HepG2 (cell line): ENCODE data around the gene RHBDD1. TPM values are rescaled to one million over a fixed set of nuclear protein-coding genes. Genes with fewer than 3 reads are reported as not detected.

Experiments used
- ATAC-seq: fragments of 200-7000 bp; cut with Tn5 transposase; 3 replicates; pipeline ENCODE4 v1.9.1; 2020; ENCODE audit warnings: mild to moderate bottlenecking, moderate library complexity
- BruUV-seq: library from RNA; stranded (reverse); fragments of 400-500 nt; replicated peaks from 2 replicates; lab custom pipeline; 2021; lab: Mats Ljungman, UMichigan
- CTCF ChIA-PET: fragments of 300-600 bp; formaldehyde crosslinking; extraction: SDS; loops from one replicate; lab custom pipeline; 2021; ENCODE audit warnings: low total read pairs, inconsistent platforms, low intra/inter-chr PET ratio; lab: Yijun Ruan, JAX
- POLR2A ChIA-PET: fragments of 350-600 bp; sonication (Branson Sonifier 250); formaldehyde crosslinking; loops from one replicate; lab custom pipeline; 2020; ENCODE audit warnings: antibody characterized with exemption, inconsistent platforms; lab: Yijun Ruan, JAX
- DNase-seq: peaks from one replicate; pipeline ENCODE4 v3.0.0-alpha.2; 2015; ENCODE audit warnings: low spot score
- FAIRE-seq: peaks from 3 replicates; lab custom pipeline; 2011; peaks lifted over from hg19 to GRCh38; lab: Jason Lieb, UNC
- H2AFZ ChIP-seq: one replicate; pipeline ENCODE4 v1.6.1; 2011; ENCODE audit warnings: low read length, inconsistent platforms
- H3K27ac ChIP-seq: fragments of 300-600 bp; 3 replicates; pipeline ENCODE4 v1.8.0; 2011; ENCODE audit warnings: mixed run types, mild to moderate bottlenecking, mixed read lengths, low read length, inconsistent platforms; ENCODE audit not compliant: insufficient read depth; ENCODE audit errors: extremely low read length
- H3K27me3 ChIP-seq, 2 experiments: fragments of 200-600 bp in 1 of 2; 2 replicates in 1 of 2; 3 replicates in 1 of 2; pipeline versions ENCODE4 v1.6.0 to v1.8.0; 2011; ENCODE audit warnings: low read length in 2 of 2, mild to moderate bottlenecking in 2 of 2, moderate library complexity in 2 of 2, inconsistent platforms in 1 of 2; ENCODE audit not compliant: insufficient read depth in 2 of 2, control insufficient read depth in 1 of 2
- H3K36me3 ChIP-seq, 2 experiments: fragments of 200-600 bp in 1 of 2; replicated peaks in 1 of 2; 2 replicates in 1 of 2; 3 replicates in 1 of 2; pipeline versions ENCODE4 v1.5.1 to v1.8.0; 2011; ENCODE audit warnings: low read length in 2 of 2, inconsistent platforms in 1 of 2; ENCODE audit not compliant: insufficient read depth in 2 of 2, control insufficient read depth in 1 of 2
- H3K4me1 ChIP-seq: 2 replicates; pipeline ENCODE4 v1.5.1; 2012; ENCODE audit warnings: low read length, inconsistent platforms; ENCODE audit not compliant: insufficient read depth
- H3K4me2 ChIP-seq: 2 replicates; pipeline ENCODE4 v1.6.0; 2011; ENCODE audit warnings: low read depth, low read length, inconsistent platforms
- H3K4me3 ChIP-seq, 3 experiments: fragments of 200-600 bp in 1 of 3; sonication (generic), shearing (Covaris generic) in 1 of 3; replicated peaks in 1 of 3; 2 replicates each; pipeline ENCODE4 v1.5.1; 2011 to 2016; ENCODE audit warnings: low read length in 3 of 3, inconsistent platforms in 2 of 3, low read depth in 2 of 3, mild to moderate bottlenecking in 2 of 3, control low read depth in 1 of 3, mixed read lengths in 1 of 3; ENCODE audit not compliant: insufficient read depth in 1 of 3
- H3K79me2 ChIP-seq: one replicate; pipeline ENCODE4 v1.6.1; 2011; ENCODE audit warnings: low read length, inconsistent platforms; ENCODE audit not compliant: insufficient read depth
- H3K9ac ChIP-seq: 2 replicates; pipeline ENCODE4 v1.6.0; 2011; ENCODE audit warnings: mild to moderate bottlenecking, low read depth, low read length, inconsistent platforms; ENCODE audit not compliant: insufficient read depth
- H3K9me3 ChIP-seq: 2 replicates; pipeline ENCODE4 v1.5.1; 2012; ENCODE audit warnings: mild to moderate bottlenecking, low read length
- H4K20me1 ChIP-seq: 2 replicates; pipeline ENCODE4 v1.6.0; 2011; ENCODE audit warnings: inconsistent platforms, mild to moderate bottlenecking, low read length, moderate library complexity; ENCODE audit not compliant: insufficient read depth
- DR1 ChIP-seq: sonication (generic); formaldehyde crosslinking; IDR thresholded peaks from 2 replicates; pipeline ENCODE4 v1.8.0; 2021; ENCODE audit warnings: mild to moderate bottlenecking, missing genetic modification reagents, inconsistent platforms
- FOXP1 ChIP-seq, 2 experiments: fragments of 450-650 bp in 1 of 2; IDR thresholded peaks; 2 replicates each; pipeline ENCODE4 v1.6.1; 2017 to 2018; ENCODE audit warnings: antibody characterized with exemption in 1 of 2
- KDM5B ChIP-seq: sonication (generic); formaldehyde crosslinking; IDR thresholded peaks from 2 replicates; pipeline ENCODE4 v1.4.0; 2020; ENCODE audit warnings: missing genetic modification reagents, mild to moderate bottlenecking, borderline replicate concordance
- KMT2A ChIP-seq: sonication (generic); formaldehyde crosslinking; IDR thresholded peaks from 2 replicates; pipeline ENCODE4 v1.4.0; 2020; ENCODE audit warnings: missing genetic modification reagents
- MXD4 ChIP-seq: IDR thresholded peaks from 2 replicates; pipeline ENCODE4 v1.6.1; 2016; ENCODE audit warnings: mild to moderate bottlenecking, missing biosample characterization, missing genetic modification reagents
- SIX1 ChIP-seq: sonication (generic); formaldehyde crosslinking; IDR thresholded peaks from 2 replicates; pipeline ENCODE4 v1.4.0; 2020; ENCODE audit warnings: missing genetic modification reagents, borderline replicate concordance
- TBX2 ChIP-seq: sonication (generic); formaldehyde crosslinking; IDR thresholded peaks from 2 replicates; pipeline ENCODE4 v1.5.0; 2020; ENCODE audit warnings: missing genetic modification reagents, mild to moderate bottlenecking, borderline replicate concordance
- TMF1 ChIP-seq: sonication (generic); formaldehyde crosslinking; IDR thresholded peaks from 2 replicates; pipeline ENCODE4 v1.8.1; 2022; ENCODE audit warnings: low read depth, missing genetic modification reagents
- ZMYM2 ChIP-seq: sonication (generic); formaldehyde crosslinking; IDR thresholded peaks from 2 replicates; pipeline ENCODE4 v1.8.0; 2022; ENCODE audit warnings: mild to moderate bottlenecking, missing genetic modification reagents
- ZNF224 ChIP-seq: sonication (generic); formaldehyde crosslinking; IDR thresholded peaks from 2 replicates; pipeline ENCODE4 v1.5.0; 2020; ENCODE audit warnings: mild to moderate bottlenecking, missing genetic modification reagents
- ZNF432 ChIP-seq: sonication (generic); formaldehyde crosslinking; IDR thresholded peaks from 2 replicates; pipeline ENCODE4 v1.5.0; 2020; ENCODE audit warnings: missing genetic modification reagents, mild to moderate bottlenecking, borderline replicate concordance
- ZNF44 ChIP-seq: sonication (generic); formaldehyde crosslinking; IDR thresholded peaks from 2 replicates; pipeline ENCODE4 v1.5.1; 2020; ENCODE audit warnings: mild to moderate bottlenecking, missing genetic modification reagents
- ZNF577 ChIP-seq: sonication (generic); formaldehyde crosslinking; IDR thresholded peaks from 2 replicates; pipeline ENCODE4 v1.4.0; 2020; ENCODE audit warnings: mild to moderate bottlenecking, low read depth, missing genetic modification reagents, borderline replicate concordance
- ZNF776 ChIP-seq: sonication (generic); formaldehyde crosslinking; IDR thresholded peaks from 2 replicates; pipeline ENCODE4 v1.4.0; 2020; ENCODE audit warnings: mild to moderate bottlenecking, missing genetic modification reagents
- WGBS: methylation state at CpG from one replicate; pipeline ENCODE4 v1.1.6; 2017; ENCODE audit warnings: low lambda C conversion rate; 5-methylcytosine and 5-hydroxymethylcytosine counted together
- in situ Hi-C: cut with HindIII; loops from 2 replicates; pipeline ENCODE4 v1.10.0; 2017; ENCODE audit warnings: low pct_unique_long_range_greater_than_20kb; ENCODE audit not compliant: extremely low pct_ligation_motif_present
- intact Hi-C: fragments of 100-400 bp; cut with micrococcal nuclease; formaldehyde crosslinking; loops from one replicate; pipeline ENCODE4 v1.10.0; 2022; ENCODE audit not compliant: unreplicated experiment
- polyA plus RNA-seq, 8 experiments: library from polyadenylated mRNA; depleted of rRNA in 3 of 8; stranded (reverse) in 7 of 8; unstranded in 1 of 8; fragments of >200 nt; fragmentation: Illumina TruSeq in 4 of 8; extraction: Trizol in 4 of 8; gene quantifications; 2 replicates each; pipeline versions ENCODE4 v1.2.1 to v1.2.3, GENCODE V29; 2011 to 2016; ENCODE audit warnings: low read depth in 4 of 8, missing spikeins in 1 of 8, mixed read lengths in 1 of 8; ENCODE audit not compliant: insufficient read depth in 1 of 8
- total RNA-seq, 5 experiments: library from RNA; depleted of rRNA; stranded (reverse); fragments of >200 nt; fragmentation: Illumina TruSeq; extraction: Trizol; gene quantifications; 2 replicates each; pipeline ENCODE4 v1.2.3, GENCODE V29; 2016; ENCODE audit warnings: low read depth in 1 of 5
- TF ChIP-seq, protein P1 (sequence below): sonication (generic); formaldehyde crosslinking; conservative IDR thresholded peaks from 2 replicates; pipeline ENCODE4 v1.5.0; 2020; ENCODE audit warnings: missing genetic modification reagents
- TF ChIP-seq, protein P2 (sequence below): IDR thresholded peaks from 2 replicates; pipeline ENCODE4 v1.6.1; 2012; ENCODE audit warnings: inconsistent platforms
- TF ChIP-seq, protein P3 (sequence below): sonication (generic); formaldehyde crosslinking; IDR thresholded peaks from 2 replicates; pipeline ENCODE4 v1.4.0; 2020; ENCODE audit warnings: mild to moderate bottlenecking, missing genetic modification reagents

Gene RHBDD1
- total and polyA plus RNA-seq, 2 of the 13 experiments (the other 11 are each of a cell fraction or from before 2014, with no cell fraction given) = 8.2 to 9.5 TPM

DNA sequence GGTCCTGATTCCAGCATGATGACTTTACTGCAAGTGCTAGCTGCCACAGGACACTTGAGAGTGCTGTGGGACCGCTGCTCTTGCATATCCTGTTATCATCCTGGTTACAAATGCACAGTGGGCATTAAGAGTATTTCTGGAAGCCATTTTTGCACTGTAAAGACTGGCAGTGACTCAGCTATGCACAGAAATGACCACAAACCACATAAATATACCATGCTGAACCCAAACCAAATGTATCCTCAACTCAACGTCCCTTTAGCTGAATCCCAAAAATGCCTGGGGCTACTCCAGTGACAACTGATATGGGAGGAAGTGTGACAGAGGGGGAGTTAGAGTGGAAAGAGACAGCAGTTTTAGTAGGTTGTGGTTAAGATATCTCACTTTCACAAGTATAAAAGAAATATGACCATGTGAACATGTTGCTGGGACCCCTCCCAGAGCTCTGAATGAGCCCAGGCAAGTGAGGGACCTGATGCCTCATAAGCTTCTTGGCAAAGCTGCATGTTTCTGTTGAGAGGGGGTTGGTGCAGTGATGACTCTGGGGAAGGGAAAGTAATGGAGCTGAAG is 37.3 kb downstream of the RHBDD1 start:
- Histone ChIP-seq H2AFZ (no peak overlapping the region), H3K4me1 (no peaks in the 10 kb centered on the region), H3K9me3 (no peaks in the 10 kb centered on the region), H3K4me2 (no peak overlapping the region), H3K36me3 (no peaks in the 10 kb centered on the region), H3K27ac (no peak overlapping the region), H4K20me1 (no peaks in the 10 kb centered on the region), H3K4me3 (no peak overlapping the region), H3K79me2 (no peaks in the 10 kb centered on the region), H3K9ac (no peak overlapping the region), H3K27me3 (no peaks in the 10 kb centered on the region)
- ATAC-seq = no peak
- DNase-seq = no peak
- ChIA-PET POLR2A (no interaction called here), CTCF (no interaction called here)
- intact Hi-C loops = no loop called here
- in situ Hi-C loops = no loop called here
- FAIRE-seq = no peak
- 68% methylated on average over 2 of the region's 2 CpGs for WGBS
- TF ChIP-seq KMT2A (no peak), SIX1 (no peak), ZNF577 (CRISPR knock-in tag) (no peak), TMF1 (CRISPR knock-in tag) (no peak), ZMYM2 (no peak), ZNF44 (no peak), ZNF776 (CRISPR knock-in tag) (no peak), ZNF432 (CRISPR knock-in tag) (no peak), TBX2 (CRISPR knock-in tag) (no peak), KDM5B (CRISPR knock-in tag) (no peak), DR1 (no peak), MXD4 (CRISPR knock-in tag) (no peak), ZNF224 (no peak), FOXP1 (IDR thresholded peaks at IDR 0.05) (no peak), FOXP1 (CRISPR knock-in tag; IDR thresholded peaks at IDR 0.05) (no peak)
- TF ChIP-seq, protein P1, sequence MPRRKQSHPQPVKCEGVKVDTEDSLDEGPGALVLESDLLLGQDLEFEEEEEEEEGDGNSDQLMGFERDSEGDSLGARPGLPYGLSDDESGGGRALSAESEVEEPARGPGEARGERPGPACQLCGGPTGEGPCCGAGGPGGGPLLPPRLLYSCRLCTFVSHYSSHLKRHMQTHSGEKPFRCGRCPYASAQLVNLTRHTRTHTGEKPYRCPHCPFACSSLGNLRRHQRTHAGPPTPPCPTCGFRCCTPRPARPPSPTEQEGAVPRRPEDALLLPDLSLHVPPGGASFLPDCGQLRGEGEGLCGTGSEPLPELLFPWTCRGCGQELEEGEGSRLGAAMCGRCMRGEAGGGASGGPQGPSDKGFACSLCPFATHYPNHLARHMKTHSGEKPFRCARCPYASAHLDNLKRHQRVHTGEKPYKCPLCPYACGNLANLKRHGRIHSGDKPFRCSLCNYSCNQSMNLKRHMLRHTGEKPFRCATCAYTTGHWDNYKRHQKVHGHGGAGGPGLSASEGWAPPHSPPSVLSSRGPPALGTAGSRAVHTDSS (CRISPR knock-in tag) = no peak
- TF ChIP-seq, protein P2, sequence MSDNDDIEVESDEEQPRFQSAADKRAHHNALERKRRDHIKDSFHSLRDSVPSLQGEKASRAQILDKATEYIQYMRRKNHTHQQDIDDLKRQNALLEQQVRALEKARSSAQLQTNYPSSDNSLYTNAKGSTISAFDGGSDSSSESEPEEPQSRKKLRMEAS = no peak
- TF ChIP-seq, protein P3, sequence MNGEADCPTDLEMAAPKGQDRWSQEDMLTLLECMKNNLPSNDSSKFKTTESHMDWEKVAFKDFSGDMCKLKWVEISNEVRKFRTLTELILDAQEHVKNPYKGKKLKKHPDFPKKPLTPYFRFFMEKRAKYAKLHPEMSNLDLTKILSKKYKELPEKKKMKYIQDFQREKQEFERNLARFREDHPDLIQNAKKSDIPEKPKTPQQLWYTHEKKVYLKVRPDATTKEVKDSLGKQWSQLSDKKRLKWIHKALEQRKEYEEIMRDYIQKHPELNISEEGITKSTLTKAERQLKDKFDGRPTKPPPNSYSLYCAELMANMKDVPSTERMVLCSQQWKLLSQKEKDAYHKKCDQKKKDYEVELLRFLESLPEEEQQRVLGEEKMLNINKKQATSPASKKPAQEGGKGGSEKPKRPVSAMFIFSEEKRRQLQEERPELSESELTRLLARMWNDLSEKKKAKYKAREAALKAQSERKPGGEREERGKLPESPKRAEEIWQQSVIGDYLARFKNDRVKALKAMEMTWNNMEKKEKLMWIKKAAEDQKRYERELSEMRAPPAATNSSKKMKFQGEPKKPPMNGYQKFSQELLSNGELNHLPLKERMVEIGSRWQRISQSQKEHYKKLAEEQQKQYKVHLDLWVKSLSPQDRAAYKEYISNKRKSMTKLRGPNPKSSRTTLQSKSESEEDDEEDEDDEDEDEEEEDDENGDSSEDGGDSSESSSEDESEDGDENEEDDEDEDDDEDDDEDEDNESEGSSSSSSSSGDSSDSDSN (CRISPR knock-in tag) = no peak
- no TSS peak for BruUV-seq
